Measurements from ENCODE around the gene SAMD7. TPM values are rescaled to one million over a fixed set of nuclear protein-coding genes. Genes with fewer than 3 reads are reported as not detected.

Gene SAMD7
- total RNA-seq, result not detected
- polyA plus RNA-seq (ENCODE audit: insufficient read length in 6 of 6), result under 1 TPM in 2 of 6 donors, not detected in 4; 0.06 to 0.08 TPM
- long read RNA-seq, donor 1, result 0 reads
- long read RNA-seq, donor 2, result 0 reads
- long read RNA-seq, donor 3, result 0 reads
- long read RNA-seq, donor 4, result 0 reads
- long read RNA-seq, donor 5, result 0 reads
- long read RNA-seq, donor 6, result 0 reads
- long read RNA-seq, donor 7, result 0 reads
- long read RNA-seq, donor 8, result 0 reads
- long read RNA-seq, donor 9, result 0 reads
- long read RNA-seq, donor 10, result 0 reads
- long read RNA-seq, donor 11, result 0 reads
- long read RNA-seq, donor 12, result 0 reads

- no peaks in the 10 kb centered on the region for H3K9me3 ChIP-seq
- H3K27me3 ChIP-seq, result no peaks in the 10 kb centered on the region
- TF ChIP-seq CTCF (IDR thresholded peaks at IDR 0.05), result no peak
- H3K27ac ChIP-seq, result no peak within 1 kb of the TSS
- H3K4me3 ChIP-seq, result no peak within 1 kb of the TSS
- H3K36me3 ChIP-seq, result no peaks in the 10 kb centered on the region
- no peaks in the 10 kb centered on the region for H3K4me1 ChIP-seq
- DNase-seq (no peak), ATAC-seq (no peak)
- intact Hi-C loops (cut with DNase I), result no loop called here
These were observed at the start of gene SAMD7 for GRCh38 chr3:169911272-169911671. Gene SAMD7 (plus strand): TSS chr3:169911572. CDS start chr3:169919499, 7,927 bp downstream.

GRCh38 chr3:169861871-169862270 is 49.5 kb upstream of the SAMD7 start:
- intact Hi-C loops (cut with DNase I), result no loop called here
- H3K4me3 ChIP-seq, result no peak overlapping the region
- no peak for ATAC-seq
- H3K27ac ChIP-seq, result no peak overlapping the region
- H3K27me3 ChIP-seq, result no peaks in the 10 kb centered on the region
- H3K9me3 ChIP-seq, result no peaks in the 10 kb centered on the region
- TF ChIP-seq CTCF (IDR thresholded peaks at IDR 0.05), result no peak
- no peaks in the 10 kb centered on the region for H3K36me3 ChIP-seq
- no peak for DNase-seq
- H3K4me1 ChIP-seq, result peaks cover 0 to 22% of the 10 kb centered on the region in 2 donors

GRCh38 chr3:169863458-169863899 is 47.9 kb upstream of the SAMD7 start:
- no peaks in the 10 kb centered on the region for H3K27me3 ChIP-seq
- peak; percentile 90 to 95 for TF ChIP-seq CTCF (IDR thresholded peaks at IDR 0.05)
- intact Hi-C loops (cut with DNase I), result no loop called here
- ATAC-seq (peak; percentile 98), DNase-seq (peak in 3 of 4 donors; percentile 43 to 83 (median 63))
- H3K36me3 ChIP-seq, result no peaks in the 10 kb centered on the region
- H3K27ac ChIP-seq, result no peak overlapping the region
- H3K9me3 ChIP-seq, result no peaks in the 10 kb centered on the region
- no peak overlapping the region for H3K4me3 ChIP-seq
- peaks cover 0 to 22% of the 10 kb centered on the region in 2 donors for H3K4me1 ChIP-seq

- DNase-seq, result no peak
- no peak overlapping the region for H3K4me3 ChIP-seq
- H3K4me1 ChIP-seq, result peaks cover 0 to 23% of the 10 kb centered on the region in 2 donors
- no peaks in the 10 kb centered on the region for H3K27me3 ChIP-seq
- no peaks in the 10 kb centered on the region for H3K9me3 ChIP-seq
- no peak overlapping the region for H3K27ac ChIP-seq
- intact Hi-C loops (cut with DNase I), result no loop called here
- ATAC-seq, result no peak
- TF ChIP-seq CTCF (IDR thresholded peaks at IDR 0.05), result no peak
- no peaks in the 10 kb centered on the region for H3K36me3 ChIP-seq
These were observed 47.1 kb upstream of the SAMD7 start for GRCh38 chr3:169864270-169864669.

- intact Hi-C loops (cut with DNase I), result no loop called here
- ATAC-seq (no peak), DNase-seq (no peak)
These were observed 46.1 kb upstream of the SAMD7 start for GRCh38 chr3:169865176-169865767.

More at GRCh38 chr3:169865176-169865767, 46.1 kb upstream of the SAMD7 start:
- TF ChIP-seq CTCF (IDR thresholded peaks at IDR 0.05), result no peak
- H3K36me3 ChIP-seq, result no peaks in the 10 kb centered on the region
- no peak overlapping the region for H3K4me3 ChIP-seq
- H3K27ac ChIP-seq, result peak overlapping the region in 1 of 2 donors; percentile 48
- no peaks in the 10 kb centered on the region for H3K9me3 ChIP-seq
- no peaks in the 10 kb centered on the region for H3K27me3 ChIP-seq
- peaks cover 0 to 27% of the 10 kb centered on the region in 2 donors for H3K4me1 ChIP-seq
